Heart left ventricle (tissue), 16 donors: ENCODE results near the gene P2RY11. TPM values are rescaled to one million over a fixed set of nuclear protein-coding genes. Genes with fewer than 3 reads are reported as not detected.

Experiments used
- ATAC-seq, 4 donors: fragments of 200-7000 bp; cut with Tn5 transposase; one replicate each; pipeline ENCODE4 v1.9.1; 2020 to 2022; ENCODE audit warnings: moderate library complexity in 4 of 4, mild to moderate bottlenecking in 3 of 4, moderate number of reproducible peaks in 1 of 4
- DNase-seq, 5 donors: peaks; one replicate each; pipeline ENCODE4 v3.0.0-alpha.2; 2020
- H3K27ac ChIP-seq, 12 donors: fragments of 200-600 bp; sonication (generic) in 4 of 12; one replicate each; pipeline versions ENCODE4 v1.5.0 to v1.8.0; 2016 to 2022; ENCODE audit warnings: mild to moderate bottlenecking in 2 of 12
- H3K27me3 ChIP-seq, 9 donors: fragments of 200-600 bp; sonication (generic) in 2 of 9; one replicate each; pipeline versions ENCODE4 v1.5.1 to v1.8.0; 2016 to 2022; ENCODE audit warnings: mild to moderate bottlenecking in 3 of 9
- H3K36me3 ChIP-seq, 9 donors: fragments of 200-600 bp; sonication (generic) in 2 of 9; one replicate each; pipeline versions ENCODE4 v1.5.0 to v1.8.0; 2018 to 2022; ENCODE audit warnings: mild to moderate bottlenecking in 2 of 9
- H3K4me1 ChIP-seq, 12 donors: fragments of 200-600 bp; sonication (generic) in 4 of 12; one replicate each; pipeline versions ENCODE4 v1.5.0 to v1.8.0; 2016 to 2022; ENCODE audit warnings: mild to moderate bottlenecking in 3 of 12
- H3K4me3 ChIP-seq, 12 donors: fragments of 200-600 bp; sonication (generic) in 4 of 12; one replicate each; pipeline versions ENCODE4 v1.5.0 to v1.8.0; 2017 to 2022; ENCODE audit warnings: mild to moderate bottlenecking in 9 of 12, moderate library complexity in 4 of 12
- H3K9me3 ChIP-seq, 12 donors: fragments of 200-600 bp; sonication (generic) in 4 of 12; one replicate each; pipeline versions ENCODE4 v1.5.0 to v1.8.0; 2016 to 2022; ENCODE audit warnings: mild to moderate bottlenecking in 1 of 12
- POLR2A ChIP-seq, 2 donors: fragments of 450-650 bp; IDR thresholded peaks; one replicate each; pipeline ENCODE4 v1.6.1; 2017; ENCODE audit warnings: antibody characterized with exemption in 2 of 2, mild to moderate bottlenecking in 2 of 2, moderate library complexity in 2 of 2
- WGBS, 4 donors: extraction: QIAGEN DNeasy Blood & Tissue Kit in 2 of 4; methylation state at CpG; one replicate each; pipeline versions ENCODE4 v1.1.5 to v1.1.7; 2013 to 2018; 5-methylcytosine and 5-hydroxymethylcytosine counted together
- intact Hi-C, 10 donors: fragments of 100-400 bp; cut with DNase I; formaldehyde crosslinking; loops; one replicate each; pipeline versions ENCODE4 v1.11.1 to v1.14.2; 2022
- polyA plus RNA-seq, 2 donors: library from polyadenylated mRNA; stranded (reverse); fragments of 200-250 nt; gene quantifications; one replicate each; pipeline ENCODE4 v1.2.3, GENCODE V29; 2013
- total RNA-seq, 9 donors: library from RNA; depleted of rRNA in 2 of 9; stranded (reverse); fragments of >200 nt in 2 of 9; fragmentation: NEBNext Ultra II Directional in 3 of 9; extraction: Animal tissue kit (Norgen Biotek cat#: 25700) in 3 of 9; gene quantifications; one replicate each; pipeline versions ENCODE4 v1.1.0 to v1.2.4, GENCODE V29; 2016 to 2023
- TF ChIP-seq, protein P1 (sequence below), 12 donors: fragments of 200-600 bp; sonication (generic) in 4 of 12; IDR thresholded peaks; one replicate each; pipeline versions ENCODE4 v1.5.0 to v1.8.0; 2018 to 2022; ENCODE audit warnings: antibody characterized with exemption in 12 of 12, mild to moderate bottlenecking in 5 of 12
- donor health status: ischemic (EF 13 %, LVEDD 7.1; RV severe dilation, severe dysfunction).
- donor health status: healthy with polysubstance abuse.
- donor health status: DM: no; HTN: yes; CAD: no.
- donor health status: DM: no; HTN: no; CAD: no.
- donor health status: ischemic (EF 25% LVEDD 6.9; RV normal size, moderate dysfunction).
- donor health status: ischemic (EF 25% LVEDD 5.7; RV mildly dilated, moderate dysfunction).
- donor health status: healthy.
- donor health status: DM: yes; HTN: yes; CAD: no.
- donor health status: ischemic (EF 35%, LVEDD 5.7; RV mildly dilated, moderate dysfunction).
- donor health status: nonischemic (EF 11% LVEDD 7.7; RV severe dilation, severe dysfunction).
- donor health status: DM: yes; HTN: yes; CAD: no.
- donor health status: PGD.
- donor health status: ischemic (EF 29% LVEDD 5.4; RV normal size, mild dysfunction).
- donor health status: nonischemic (EF 23%, LVEDD 6.1; RV moderate dilation, normal function).

Gene P2RY11
- total and polyA plus RNA-seq, 11 donors, result 3.1 to 11.7 (median 5.2) TPM

DNA sequence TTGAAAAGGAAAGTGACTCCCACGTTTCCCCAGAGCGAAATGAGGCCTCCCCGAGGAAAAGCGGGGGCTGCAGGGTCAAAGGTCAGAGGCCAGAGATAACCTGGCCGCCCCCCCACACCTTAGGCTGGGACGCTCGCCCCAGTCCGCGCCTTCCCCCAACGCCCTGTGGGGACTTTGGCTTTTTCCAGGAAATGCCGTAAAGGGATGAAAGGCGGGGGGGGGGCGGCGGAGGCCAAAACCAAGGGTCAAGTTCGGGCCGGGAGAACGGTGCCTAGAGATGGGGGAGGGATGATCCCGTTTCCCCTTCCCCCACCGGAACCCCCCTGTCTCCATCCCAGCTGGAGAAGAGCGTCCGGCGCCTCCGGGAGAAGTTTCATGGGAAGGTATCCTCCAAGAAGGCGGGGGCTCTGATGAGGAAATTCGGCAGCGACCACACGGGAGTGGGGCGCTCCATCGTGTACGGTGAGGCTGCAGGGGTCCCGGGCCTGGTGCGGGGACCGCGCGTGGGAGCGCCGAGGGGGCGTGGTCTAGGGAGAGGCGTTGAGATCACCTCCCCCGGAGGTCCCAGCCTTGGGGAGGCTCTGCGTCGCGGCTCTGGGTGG is 24.8 kb upstream of the P2RY11 start:
- Histone ChIP-seq H3K27me3 (no peaks in the 10 kb centered on the region), H3K36me3 (peaks cover 0 to 28% (median 8%) of the 10 kb centered on the region in 9 donors), H3K27ac (peak overlapping the region; percentile 78 to 97 (median 92)), H3K4me1 (peaks cover 0 to 16% (median 3%) of the 10 kb centered on the region in 12 donors), H3K9me3 (peaks cover 0 to 10% (median 0%) of the 10 kb centered on the region in 12 donors), H3K4me3 (peak overlapping the region; percentile 27 to 100 (median 86))
- WGBS, 4 donors, result 0 to 13% (median 6%) methylated on average over 8 to 43 of the region's 43 CpGs
- intact Hi-C loops, result no loop called here
- ATAC-seq (peak; percentile 9 to 56 (median 38)), DNase-seq (peak in 2 of 5 donors; percentile 27 to 52)
- TF ChIP-seq POLR2A (IDR thresholded peaks at IDR 0.05), result no peak
- TF ChIP-seq, protein P1, sequence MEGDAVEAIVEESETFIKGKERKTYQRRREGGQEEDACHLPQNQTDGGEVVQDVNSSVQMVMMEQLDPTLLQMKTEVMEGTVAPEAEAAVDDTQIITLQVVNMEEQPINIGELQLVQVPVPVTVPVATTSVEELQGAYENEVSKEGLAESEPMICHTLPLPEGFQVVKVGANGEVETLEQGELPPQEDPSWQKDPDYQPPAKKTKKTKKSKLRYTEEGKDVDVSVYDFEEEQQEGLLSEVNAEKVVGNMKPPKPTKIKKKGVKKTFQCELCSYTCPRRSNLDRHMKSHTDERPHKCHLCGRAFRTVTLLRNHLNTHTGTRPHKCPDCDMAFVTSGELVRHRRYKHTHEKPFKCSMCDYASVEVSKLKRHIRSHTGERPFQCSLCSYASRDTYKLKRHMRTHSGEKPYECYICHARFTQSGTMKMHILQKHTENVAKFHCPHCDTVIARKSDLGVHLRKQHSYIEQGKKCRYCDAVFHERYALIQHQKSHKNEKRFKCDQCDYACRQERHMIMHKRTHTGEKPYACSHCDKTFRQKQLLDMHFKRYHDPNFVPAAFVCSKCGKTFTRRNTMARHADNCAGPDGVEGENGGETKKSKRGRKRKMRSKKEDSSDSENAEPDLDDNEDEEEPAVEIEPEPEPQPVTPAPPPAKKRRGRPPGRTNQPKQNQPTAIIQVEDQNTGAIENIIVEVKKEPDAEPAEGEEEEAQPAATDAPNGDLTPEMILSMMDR (IDR thresholded peaks at IDR 0.05), result no peak

GRCh38 chr19:10087296-10088061 is 24.0 kb upstream of the P2RY11 start:
- Histone ChIP-seq H3K36me3 (peaks cover 0 to 35% (median 15%) of the 10 kb centered on the region in 9 donors), H3K27ac (peak overlapping the region in 11 of 12 donors; percentile 82 to 97 (median 93)), H3K4me3 (peak overlapping the region in 10 of 12 donors; percentile 69 to 100 (median 90)), H3K4me1 (peaks cover 0 to 16% (median 3%) of the 10 kb centered on the region in 12 donors), H3K9me3 (peaks cover 0 to 10% (median 0%) of the 10 kb centered on the region in 12 donors), H3K27me3 (no peaks in the 10 kb centered on the region)
- 85 to 89% (median 87%) methylated on average over 18 of the region's 18 CpGs for WGBS, 4 donors
- TF ChIP-seq POLR2A (IDR thresholded peaks at IDR 0.05), result no peak
- TF ChIP-seq, protein P1 (IDR thresholded peaks at IDR 0.05), result no peak
- intact Hi-C loops, result no loop called here
- ATAC-seq (no peak), DNase-seq (no peak)

DNA sequence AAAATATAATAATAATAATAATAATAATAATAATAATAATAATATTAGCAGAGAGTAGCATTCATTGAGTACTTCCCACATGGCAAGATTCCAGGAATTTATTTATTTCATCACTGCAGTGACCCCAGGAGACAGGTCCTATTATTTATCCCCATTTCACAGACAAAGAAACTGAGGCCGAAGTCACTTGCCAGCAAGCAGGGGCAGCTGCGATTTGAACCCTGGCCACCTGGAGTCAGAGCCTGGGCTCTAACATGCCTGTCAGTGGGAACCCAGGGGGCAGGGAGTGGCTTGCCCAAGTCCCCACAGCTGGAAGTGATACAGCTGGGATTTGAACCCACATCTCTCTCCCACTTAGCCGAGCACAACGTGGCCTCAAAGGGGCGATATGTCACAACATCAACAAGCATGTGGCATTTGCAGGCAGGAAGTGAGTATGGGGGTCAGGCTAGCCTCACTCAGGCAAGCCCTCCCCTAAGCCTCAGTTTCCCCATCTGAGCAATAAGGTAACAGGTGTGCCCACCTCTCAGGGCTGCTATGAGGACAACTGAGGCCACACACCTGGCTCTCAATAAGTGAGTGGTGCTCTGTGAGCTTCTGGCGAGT is 22.4 kb upstream of the P2RY11 start:
- no peak for DNase-seq
- WGBS, 4 donors, result 78 to 91% (median 89%) methylated on average over 6 of the region's 6 CpGs
- intact Hi-C loops, result no loop called here

More for the DNA sequence above, 22.4 kb upstream of the P2RY11 start:
- TF ChIP-seq, protein P1 (IDR thresholded peaks at IDR 0.05), result no peak
- TF ChIP-seq POLR2A (IDR thresholded peaks at IDR 0.05), result no peak
- Histone ChIP-seq H3K4me3 (no peak overlapping the region), H3K36me3 (peaks cover 0 to 48% (median 19%) of the 10 kb centered on the region in 9 donors), H3K27me3 (no peaks in the 10 kb centered on the region), H3K4me1 (peaks cover 0 to 16% (median 3%) of the 10 kb centered on the region in 12 donors), H3K9me3 (peaks cover 0 to 10% (median 0%) of the 10 kb centered on the region in 12 donors), H3K27ac (no peak overlapping the region)
- no peak for ATAC-seq
